ENCODE measurements around the gene FAM53A.
"Not testable (repeated sequence)": the region's sequence is repeated elsewhere in the genome, so short reads cannot be mapped to it uniquely, and the experiment has no call there.

FAM53A gene

GRCh38 chr4:1658146-1658545 lies 26.0 kb downstream of the FAM53A start:
- no peak for DNase-seq

GRCh38 chr4:1656986-1657385 lies 27.1 kb downstream of the FAM53A start:
- no peak for DNase-seq

GRCh38 chr4:1656132-1656531 lies 28.0 kb downstream of the FAM53A start:
- no peak for DNase-seq

GRCh38 chr4:1655676-1656075 lies 28.4 kb downstream of the FAM53A start:
- DNase-seq, result no peak

- no peak for DNase-seq
These were observed 29.0 kb downstream of the FAM53A start for GRCh38 chr4:1655081-1655480.

GRCh38 chr4:1654216-1654955 lies 29.7 kb downstream of the FAM53A start:
- DNase-seq, result no peak

GRCh38 chr4:1653776-1654175 lies 30.3 kb downstream of the FAM53A start:
- no peak for DNase-seq

- no peak for DNase-seq
These were observed 32.0 kb downstream of the FAM53A start for GRCh38 chr4:1652088-1652487.

- DNase-seq, result no peak
These were observed 32.5 kb downstream of the FAM53A start for GRCh38 chr4:1651609-1652008.

- DNase-seq, result no peak
These were observed 35.2 kb downstream of the FAM53A start for GRCh38 chr4:1648962-1649361.

- DNase-seq, result no peak
These were observed 36.7 kb downstream of the FAM53A start for GRCh38 chr4:1647432-1647831.

- no peak for DNase-seq
These were observed 37.4 kb downstream of the FAM53A start for GRCh38 chr4:1646690-1647089.

- no peak for DNase-seq
These were observed 39.0 kb downstream of the FAM53A start for GRCh38 chr4:1644891-1645657.

GRCh38 chr4:1643971-1644735 lies 40.0 kb downstream of the FAM53A start:
- DNase-seq, result no peak

- no peak for DNase-seq
These were observed 41.7 kb downstream of the FAM53A start for GRCh38 chr4:1642196-1642951.

GRCh38 chr4:1641671-1642070 lies 42.4 kb downstream of the FAM53A start:
- DNase-seq, result no peak

GRCh38 chr4:1640716-1641503 lies 43.2 kb downstream of the FAM53A start:
- DNase-seq, result not testable (repeated sequence)

GRCh38 chr4:1640190-1640589 lies 43.9 kb downstream of the FAM53A start:
- no peak for DNase-seq

GRCh38 chr4:1639299-1639868 lies 44.7 kb downstream of the FAM53A start:
- DNase-seq, result no peak

GRCh38 chr4:1638873-1639272 lies 45.2 kb downstream of the FAM53A start:
- DNase-seq, result no peak

- no peak for DNase-seq
These were observed 45.9 kb downstream of the FAM53A start for GRCh38 chr4:1638272-1638598.
